HEK293T (cell line): ENCODE measurements around the gene PRDM15.

Experiments used
- CTCF ChIA-PET: fragments of 350-600 bp; formaldehyde crosslinking; extraction: SDS; loops from one replicate; lab custom pipeline; 2021; ENCODE audit warnings: antibody characterized with exemption, inconsistent platforms; lab: Yijun Ruan, JAX
- POLR2A ChIA-PET: fragments of 350-600 bp; formaldehyde crosslinking; extraction: SDS; loops from one replicate; lab custom pipeline; 2020; ENCODE audit warnings: antibody characterized with exemption, inconsistent platforms; lab: Yijun Ruan, JAX
- DNase-seq: peaks from one replicate; pipeline ENCODE4 v3.0.0; 2012; ENCODE audit warnings: mixed read lengths; ENCODE audit errors: extremely low spot score
- ARNT ChIP-seq: fragments of 450-650 bp; IDR thresholded peaks from 2 replicates; pipeline ENCODE4 v1.6.1; 2017; ENCODE audit warnings: mild to moderate bottlenecking
- BHLHE40 ChIP-seq: fragments of 450-650 bp; IDR thresholded peaks from 2 replicates; pipeline ENCODE4 v1.6.1; 2016; ENCODE audit warnings: mild to moderate bottlenecking, moderate library complexity, borderline replicate concordance
- CTBP1 ChIP-seq: fragments of 450-650 bp; IDR thresholded peaks from 2 replicates; pipeline ENCODE4 v1.6.1; 2016; ENCODE audit warnings: borderline replicate concordance
- ELF4 ChIP-seq: fragments of 450-650 bp; IDR thresholded peaks from 2 replicates; pipeline ENCODE4 v1.6.1; 2017; ENCODE audit warnings: antibody characterized with exemption
- FOXA1 ChIP-seq: fragments of 450-650 bp; IDR thresholded peaks from 2 replicates; pipeline ENCODE4 v1.6.1; 2016; ENCODE audit warnings: mild to moderate bottlenecking
- FOXK2 ChIP-seq: fragments of 450-650 bp; IDR thresholded peaks from 2 replicates; pipeline ENCODE4 v1.6.1; 2016; ENCODE audit warnings: mild to moderate bottlenecking
- FOXM1 ChIP-seq: fragments of 450-650 bp; IDR thresholded peaks from 2 replicates; pipeline ENCODE4 v1.6.1; 2017; ENCODE audit warnings: mild to moderate bottlenecking, borderline replicate concordance
- HDGF ChIP-seq: fragments of 450-650 bp; IDR thresholded peaks from 2 replicates; pipeline ENCODE4 v1.6.1; 2017; ENCODE audit warnings: antibody characterized with exemption, borderline replicate concordance
- L3MBTL2 ChIP-seq: fragments of 450-650 bp; conservative IDR thresholded peaks from 2 replicates; pipeline ENCODE4 v1.6.1; 2016; ENCODE audit warnings: mild to moderate bottlenecking
- LEF1 ChIP-seq: fragments of 450-650 bp; IDR thresholded peaks from 2 replicates; pipeline ENCODE4 v1.6.1; 2017; ENCODE audit warnings: mild to moderate bottlenecking, borderline replicate concordance
- NFRKB ChIP-seq: fragments of 450-650 bp; IDR thresholded peaks from 2 replicates; pipeline ENCODE4 v1.6.1; 2016; ENCODE audit warnings: mild to moderate bottlenecking, moderate library complexity
- PKNOX1 ChIP-seq: fragments of 450-650 bp; IDR thresholded peaks from 2 replicates; pipeline ENCODE4 v1.6.1; 2016
- SP1 ChIP-seq: fragments of 450-650 bp; IDR thresholded peaks from 2 replicates; pipeline ENCODE4 v1.6.1; 2017
- SUZ12 ChIP-seq: fragments of 450-650 bp; IDR thresholded peaks from 2 replicates; pipeline ENCODE4 v1.6.1; 2016; ENCODE audit warnings: mild to moderate bottlenecking
- TARDBP ChIP-seq: fragments of 450-650 bp; IDR thresholded peaks from 2 replicates; pipeline ENCODE4 v1.6.1; 2016
- ZNF384 ChIP-seq: fragments of 450-650 bp; IDR thresholded peaks from 2 replicates; pipeline ENCODE4 v1.6.1; 2016

PRDM15 gene

GRCh38 chr21:41920476-41920875 is 41.3 kb upstream of the PRDM15 start:
- TF ChIP-seq CTBP1 (no peak), SUZ12 (no peak), ARNT (no peak), PKNOX1 (no peak)
- DNase-seq = no peak
- CTCF ChIA-PET = no interaction called here

GRCh38 chr21:41919666-41920398 is 40.7 kb upstream of the PRDM15 start:
- no peak for TF ChIP-seq NFRKB
- TF ChIP-seq ZNF384 = no peak
- TF ChIP-seq LEF1 = no peak
- no peak for TF ChIP-seq CTBP1
- TF ChIP-seq ELF4 = no peak
- TF ChIP-seq PKNOX1 = no peak
- TF ChIP-seq FOXA1 = no peak
- no peak for TF ChIP-seq TARDBP
- no peak for TF ChIP-seq FOXM1
- TF ChIP-seq SP1 = no peak
- no peak for TF ChIP-seq SUZ12
- no peak for TF ChIP-seq FOXK2
- no peak for TF ChIP-seq L3MBTL2
- no peak for TF ChIP-seq ARNT
- TF ChIP-seq BHLHE40 = no peak
- no peak for TF ChIP-seq HDGF
- POLR2A ChIA-PET = no interaction called here
- CTCF ChIA-PET = no interaction called here
- DNase-seq = no peak

More at GRCh38 chr21:41920476-41920875, 41.3 kb upstream of the PRDM15 start:
- POLR2A ChIA-PET = no interaction called here

- DNase-seq = no peak
- TF ChIP-seq SP1 = no peak
- no peak for TF ChIP-seq ZNF384
- no peak for TF ChIP-seq PKNOX1
- TF ChIP-seq CTBP1 = no peak
- TF ChIP-seq NFRKB = no peak
- TF ChIP-seq FOXA1 = no peak
- TF ChIP-seq TARDBP = no peak
- TF ChIP-seq ELF4 = no peak
- TF ChIP-seq ARNT = no peak
- TF ChIP-seq BHLHE40 = no peak
- no peak for TF ChIP-seq HDGF
- CTCF ChIA-PET = no interaction called here
- POLR2A ChIA-PET = no interaction called here
Observed at GRCh38 chr21:41918561-41919358, 39.6 kb upstream of the PRDM15 start.

- ChIA-PET POLR2A (no interaction called here), CTCF (no interaction called here)
- TF ChIP-seq ARNT = no peak
- TF ChIP-seq FOXA1 = no peak
- TF ChIP-seq L3MBTL2 = no peak
- no peak for TF ChIP-seq SUZ12
- TF ChIP-seq SP1 = no peak
- no peak for TF ChIP-seq LEF1
- TF ChIP-seq HDGF = no peak
- no peak for TF ChIP-seq BHLHE40
- TF ChIP-seq ZNF384 = no peak
- TF ChIP-seq ELF4 = no peak
- TF ChIP-seq NFRKB = no peak
- TF ChIP-seq PKNOX1 = no peak
- no peak for TF ChIP-seq FOXM1
- DNase-seq = no peak
Observed at GRCh38 chr21:41917531-41917930, 38.4 kb upstream of the PRDM15 start.

- ChIA-PET CTCF (no interaction called here), POLR2A (no interaction called here)
- no peak for DNase-seq
- TF ChIP-seq PKNOX1 (no peak), TARDBP (no peak), ZNF384 (no peak), SUZ12 (no peak), ELF4 (no peak), ARNT (no peak), CTBP1 (no peak), FOXA1 (no peak), FOXM1 (no peak), L3MBTL2 (no peak), SP1 (no peak), FOXK2 (no peak), HDGF (no peak), NFRKB (no peak), BHLHE40 (no peak)
Observed at GRCh38 chr21:41916888-41917433, 37.8 kb upstream of the PRDM15 start.
